SK-N-MC (cell line): ENCODE measurements around the gene TCERG1L.

ENCODE experiments used
- DNase-seq: peaks from one replicate; pipeline ENCODE4 v3.0.0-alpha.2; 2011; ENCODE audit warnings: low read depth, low spot score
- H3K27ac ChIP-seq: fragments of 200-600 bp; sonication (generic); 2 replicates; pipeline ENCODE4 v1.5.1; 2016; ENCODE audit warnings: mixed run types
- H3K36me3 ChIP-seq: fragments of 200-600 bp; sonication (generic); 2 replicates; pipeline ENCODE4 v1.6.1; 2017; ENCODE audit warnings: antibody characterized with exemption, low read length, mixed read lengths; ENCODE audit not compliant: insufficient read depth
- H3K4me3 ChIP-seq: fragments of 200-600 bp; sonication (generic); 2 replicates; pipeline ENCODE4 v1.5.1; 2016
- H3K9ac ChIP-seq: fragments of 200-600 bp; sonication (generic); 2 replicates; pipeline ENCODE4 v1.8.0; 2017; ENCODE audit warnings: mixed run types, mixed read lengths; ENCODE audit not compliant: insufficient read length
- H3K9me3 ChIP-seq: fragments of 200-600 bp; sonication (generic); 2 replicates; pipeline ENCODE4 v1.6.1; 2017; ENCODE audit warnings: low read depth, mild to moderate bottlenecking, antibody characterized with exemption, low read length, moderate library complexity, mixed read lengths
- EZH2 ChIP-seq: fragments of 200-600 bp; sonication (generic); IDR thresholded peaks from one replicate; pipeline ENCODE4 v1.6.1; 2017; ENCODE audit warnings: antibody characterized with exemption
- FOXP2 ChIP-seq: optimal IDR thresholded peaks from 2 replicates; pipeline ENCODE3; 2011; ENCODE audit warnings: mild to moderate bottlenecking, moderate library complexity; ENCODE audit not compliant: insufficient read depth; ENCODE audit errors: extremely low read length, control extremely low read depth
- POLR2AphosphoS5 ChIP-seq: IDR thresholded peaks from 2 replicates; pipeline ENCODE4 v1.6.1; 2012; ENCODE audit warnings: mild to moderate bottlenecking, low read depth, low read length, borderline replicate concordance

Gene TCERG1L

GRCh38 chr10:131059881-131060280 is 251.6 kb downstream of the TCERG1L start:
- H3K9ac ChIP-seq, result no peak overlapping the region
- no peaks in the 10 kb centered on the region for H3K36me3 ChIP-seq
- H3K4me3 ChIP-seq, result no peak overlapping the region
- TF ChIP-seq FOXP2, result no peak
- no peak for TF ChIP-seq EZH2
- DNase-seq, result no peak
- no peak overlapping the region for H3K27ac ChIP-seq
- no peaks in the 10 kb centered on the region for H3K9me3 ChIP-seq

- H3K9ac ChIP-seq, result no peak overlapping the region
- H3K36me3 ChIP-seq, result no peaks in the 10 kb centered on the region
- no peaks in the 10 kb centered on the region for H3K9me3 ChIP-seq
- no peak for TF ChIP-seq EZH2
- TF ChIP-seq FOXP2, result no peak
- TF ChIP-seq POLR2AphosphoS5, result no peak
- no peak for DNase-seq
- H3K27ac ChIP-seq, result no peak overlapping the region
- no peak overlapping the region for H3K4me3 ChIP-seq
These were observed 252.7 kb downstream of the TCERG1L start for GRCh38 chr10:131058799-131059198.

- Histone ChIP-seq H3K9me3 (no peaks in the 10 kb centered on the region), H3K4me3 (no peak overlapping the region), H3K27ac (no peak overlapping the region), H3K36me3 (no peaks in the 10 kb centered on the region), H3K9ac (no peak overlapping the region)
- DNase-seq, result no peak
- TF ChIP-seq EZH2, result no peak
- TF ChIP-seq FOXP2, result no peak
- no peak for TF ChIP-seq POLR2AphosphoS5
These were observed 254.7 kb downstream of the TCERG1L start for GRCh38 chr10:131056781-131057180.

GRCh38 chr10:131056091-131056579 is 255.4 kb downstream of the TCERG1L start:
- Histone ChIP-seq H3K9ac (no peak overlapping the region), H3K36me3 (no peaks in the 10 kb centered on the region), H3K9me3 (no peaks in the 10 kb centered on the region), H3K27ac (no peak overlapping the region), H3K4me3 (no peak overlapping the region)
- TF ChIP-seq EZH2, result no peak
- no peak for TF ChIP-seq FOXP2
- TF ChIP-seq POLR2AphosphoS5, result no peak
- no peak for DNase-seq

- no peak overlapping the region for H3K4me3 ChIP-seq
- H3K9ac ChIP-seq, result no peak overlapping the region
- TF ChIP-seq POLR2AphosphoS5 (no peak), EZH2 (no peak), FOXP2 (no peak)
These were observed 256.1 kb downstream of the TCERG1L start for GRCh38 chr10:131055437-131055836.

GRCh38 chr10:131053192-131053591 is 258.3 kb downstream of the TCERG1L start:
- TF ChIP-seq POLR2AphosphoS5, result no peak
- no peak for TF ChIP-seq EZH2
- no peak for TF ChIP-seq FOXP2
- Histone ChIP-seq H3K27ac (no peak overlapping the region), H3K36me3 (no peaks in the 10 kb centered on the region), H3K9ac (no peak overlapping the region), H3K9me3 (no peaks in the 10 kb centered on the region), H3K4me3 (no peak overlapping the region)
- no peak for DNase-seq

More at GRCh38 chr10:131055437-131055836, 256.1 kb downstream of the TCERG1L start:
- Histone ChIP-seq H3K27ac (no peak overlapping the region), H3K9me3 (no peaks in the 10 kb centered on the region), H3K36me3 (no peaks in the 10 kb centered on the region)
- no peak for DNase-seq

GRCh38 chr10:131050162-131050766 is 261.3 kb downstream of the TCERG1L start:
- Histone ChIP-seq H3K9me3 (no peaks in the 10 kb centered on the region), H3K36me3 (no peaks in the 10 kb centered on the region), H3K4me3 (no peak overlapping the region), H3K9ac (no peak overlapping the region), H3K27ac (no peak overlapping the region)
- no peak for TF ChIP-seq EZH2
- no peak for TF ChIP-seq POLR2AphosphoS5
- TF ChIP-seq FOXP2, result no peak
- no peak for DNase-seq

GRCh38 chr10:131049016-131049415 is 262.5 kb downstream of the TCERG1L start:
- Histone ChIP-seq H3K27ac (no peak overlapping the region), H3K9me3 (no peaks in the 10 kb centered on the region), H3K36me3 (no peaks in the 10 kb centered on the region), H3K9ac (no peak overlapping the region), H3K4me3 (no peak overlapping the region)
- TF ChIP-seq POLR2AphosphoS5 (no peak), FOXP2 (no peak), EZH2 (no peak)
- no peak for DNase-seq

GRCh38 chr10:131048606-131049005 is 262.9 kb downstream of the TCERG1L start:
- TF ChIP-seq FOXP2, result no peak
- TF ChIP-seq EZH2, result no peak
- no peak for TF ChIP-seq POLR2AphosphoS5
- Histone ChIP-seq H3K27ac (no peak overlapping the region), H3K9ac (no peak overlapping the region)

More at GRCh38 chr10:131048606-131049005, 262.9 kb downstream of the TCERG1L start:
- H3K9me3 ChIP-seq, result no peaks in the 10 kb centered on the region
- DNase-seq, result no peak
- no peak overlapping the region for H3K4me3 ChIP-seq
- H3K36me3 ChIP-seq, result no peaks in the 10 kb centered on the region
